WERI-Rb-1 (cell line): ENCODE data around the gene UBR4.

Experiments
- DNase-seq: peaks from one replicate; pipeline ENCODE4 v3.0.0-alpha.2; 2020
- H3K27ac ChIP-seq: fragments of 250-450 bp; sonication (Bioruptor Pico); 2 replicates; pipeline ENCODE4 v1.5.1; 2020; ENCODE audit warnings: mild to moderate bottlenecking, moderate library complexity
- H3K27me3 ChIP-seq: fragments of 250-450 bp; sonication (Bioruptor Pico); 2 replicates; pipeline ENCODE4 v1.5.1; 2021; ENCODE audit warnings: mild to moderate bottlenecking, low read depth, moderate library complexity; ENCODE audit not compliant: insufficient read depth, severe bottlenecking
- H3K36me3 ChIP-seq: fragments of 250-450 bp; sonication (Bioruptor Pico); 2 replicates; pipeline ENCODE4 v1.5.1; 2020; ENCODE audit warnings: mild to moderate bottlenecking, moderate library complexity
- H3K4me3 ChIP-seq: 2 replicates; pipeline ENCODE4 v1.5.1; 2011; ENCODE audit warnings: low read depth, mild to moderate bottlenecking, control low read depth, low read length
- H3K9me3 ChIP-seq: fragments of 250-450 bp; sonication (Bioruptor Pico); 2 replicates; pipeline ENCODE4 v1.5.1; 2021; ENCODE audit warnings: mild to moderate bottlenecking, moderate library complexity; ENCODE audit not compliant: severe bottlenecking
- TF ChIP-seq, protein P1 (sequence below): IDR thresholded peaks from 2 replicates; pipeline ENCODE4 v1.5.1; 2011; ENCODE audit warnings: low read depth, mild to moderate bottlenecking, control low read depth, inconsistent platforms, low read length

UBR4 gene

GRCh38 chr1:19057784-19058475 lies 152.1 kb downstream of the UBR4 start:
- H3K4me3 ChIP-seq, result no peak overlapping the region
- TF ChIP-seq, protein P1, sequence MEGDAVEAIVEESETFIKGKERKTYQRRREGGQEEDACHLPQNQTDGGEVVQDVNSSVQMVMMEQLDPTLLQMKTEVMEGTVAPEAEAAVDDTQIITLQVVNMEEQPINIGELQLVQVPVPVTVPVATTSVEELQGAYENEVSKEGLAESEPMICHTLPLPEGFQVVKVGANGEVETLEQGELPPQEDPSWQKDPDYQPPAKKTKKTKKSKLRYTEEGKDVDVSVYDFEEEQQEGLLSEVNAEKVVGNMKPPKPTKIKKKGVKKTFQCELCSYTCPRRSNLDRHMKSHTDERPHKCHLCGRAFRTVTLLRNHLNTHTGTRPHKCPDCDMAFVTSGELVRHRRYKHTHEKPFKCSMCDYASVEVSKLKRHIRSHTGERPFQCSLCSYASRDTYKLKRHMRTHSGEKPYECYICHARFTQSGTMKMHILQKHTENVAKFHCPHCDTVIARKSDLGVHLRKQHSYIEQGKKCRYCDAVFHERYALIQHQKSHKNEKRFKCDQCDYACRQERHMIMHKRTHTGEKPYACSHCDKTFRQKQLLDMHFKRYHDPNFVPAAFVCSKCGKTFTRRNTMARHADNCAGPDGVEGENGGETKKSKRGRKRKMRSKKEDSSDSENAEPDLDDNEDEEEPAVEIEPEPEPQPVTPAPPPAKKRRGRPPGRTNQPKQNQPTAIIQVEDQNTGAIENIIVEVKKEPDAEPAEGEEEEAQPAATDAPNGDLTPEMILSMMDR, result no peak
- H3K9me3 ChIP-seq, result no peaks in the 10 kb centered on the region
- H3K36me3 ChIP-seq, result no peaks in the 10 kb centered on the region
- H3K27ac ChIP-seq, result no peak overlapping the region
- H3K27me3 ChIP-seq, result no peaks in the 10 kb centered on the region
- DNase-seq, result no peak

GRCh38 chr1:19057182-19057779 lies 152.8 kb downstream of the UBR4 start:
- Histone ChIP-seq H3K36me3 (no peaks in the 10 kb centered on the region), H3K4me3 (no peak overlapping the region), H3K27ac (no peak overlapping the region), H3K27me3 (no peaks in the 10 kb centered on the region), H3K9me3 (no peaks in the 10 kb centered on the region)
- no peak for DNase-seq
- TF ChIP-seq, protein P1, result peak; percentile 34; the same call in 1 of the 2 replicates

DNA sequence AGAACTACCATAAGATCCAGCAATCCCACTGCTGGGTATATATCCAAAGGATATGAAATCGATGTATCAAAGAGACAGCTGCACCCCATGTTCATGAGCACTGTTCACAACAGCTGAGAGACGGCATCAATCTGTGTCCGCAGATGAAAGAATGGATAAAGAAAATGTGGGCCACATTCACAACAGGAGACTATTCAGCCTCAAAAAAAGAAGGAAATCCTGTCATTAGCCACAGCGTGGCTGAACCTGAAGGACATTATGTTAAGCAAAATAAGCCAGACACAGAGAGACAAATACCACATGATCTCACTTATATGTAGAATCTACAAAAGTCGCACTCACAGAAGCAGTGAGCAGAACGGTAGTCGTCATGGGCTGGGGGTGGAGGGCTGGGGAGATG lies 154.4 kb downstream of the UBR4 start:
- Histone ChIP-seq H3K27me3 (no peaks in the 10 kb centered on the region), H3K36me3 (no peaks in the 10 kb centered on the region), H3K4me3 (no peak overlapping the region), H3K27ac (no peak overlapping the region), H3K9me3 (no peaks in the 10 kb centered on the region)
- no peak for DNase-seq
- TF ChIP-seq, protein P1, result no peak

DNA sequence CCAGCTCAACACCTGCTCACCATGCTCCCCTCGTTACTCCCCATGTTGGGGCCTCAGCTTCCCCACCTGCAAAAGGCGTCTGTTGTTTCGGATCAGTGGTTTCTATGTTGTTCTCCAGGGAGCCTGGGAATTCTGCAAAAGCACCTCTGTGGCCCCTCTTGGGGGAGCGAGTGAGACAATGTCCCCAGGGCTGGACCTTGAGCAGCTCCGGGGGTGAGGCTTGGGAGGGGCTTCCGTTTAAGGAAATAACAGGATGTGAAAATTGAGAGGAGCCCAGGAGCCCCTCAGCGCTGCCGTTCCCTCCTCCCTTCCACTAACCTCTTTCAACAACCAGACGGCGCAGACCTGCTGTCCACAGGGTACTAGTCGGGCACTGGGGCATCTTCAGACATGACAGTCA lies 155.1 kb downstream of the UBR4 start:
- H3K9me3 ChIP-seq, result no peaks in the 10 kb centered on the region
- no peaks in the 10 kb centered on the region for H3K27me3 ChIP-seq
- DNase-seq, result no peak
- no peak overlapping the region for H3K4me3 ChIP-seq
- TF ChIP-seq, protein P1, result no peak
- H3K36me3 ChIP-seq, result no peaks in the 10 kb centered on the region
- H3K27ac ChIP-seq, result no peak overlapping the region

DNA sequence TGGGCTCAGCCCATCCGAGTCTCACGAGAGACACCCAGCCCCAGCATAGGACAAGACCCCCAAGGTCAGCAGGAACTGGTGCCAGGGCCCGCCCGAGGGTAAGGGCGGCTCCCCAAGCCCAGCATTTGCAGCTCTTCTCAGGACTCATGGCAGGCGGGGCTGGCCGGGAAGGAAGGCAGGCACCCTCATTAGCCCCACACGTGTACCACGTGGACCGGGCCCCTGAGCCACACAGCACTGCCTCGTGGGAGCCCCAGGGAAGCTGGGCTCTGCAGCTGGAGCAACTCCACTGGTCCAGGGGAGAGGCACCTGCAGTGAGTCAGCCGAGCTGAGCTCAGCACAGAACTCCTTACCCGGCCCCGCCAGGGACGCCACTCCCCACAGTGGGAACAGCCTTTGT lies 155.8 kb downstream of the UBR4 start:
- Histone ChIP-seq H3K4me3 (no peak overlapping the region), H3K27me3 (no peaks in the 10 kb centered on the region), H3K9me3 (no peaks in the 10 kb centered on the region), H3K36me3 (no peaks in the 10 kb centered on the region), H3K27ac (no peak overlapping the region)
- DNase-seq, result no peak
- TF ChIP-seq, protein P1, result no peak
